Mesenchymal stem cell (in vitro differentiated cells and primary cell): ENCODE data around the gene KANTR.

Experiments
- DNase-seq: peaks from one replicate; pipeline ENCODE4 v3.0.0-alpha.2; 2013
- H2AFZ ChIP-seq: one replicate; pipeline ENCODE4 v1.6.1; 2013; ENCODE audit warnings: low read depth, mild to moderate bottlenecking, control low read depth, inconsistent platforms, low read length, moderate library complexity
- H2AK5ac ChIP-seq: 2 replicates; pipeline ENCODE4 v1.6.1; 2013; ENCODE audit warnings: low read length, moderate library complexity, mild to moderate bottlenecking, inconsistent platforms; ENCODE audit not compliant: severe bottlenecking
- H2BK120ac ChIP-seq: one replicate; pipeline ENCODE4 v1.6.1; 2013; ENCODE audit warnings: low read depth, mild to moderate bottlenecking, inconsistent platforms, low read length, moderate library complexity
- H2BK12ac ChIP-seq, 2 experiments: one replicate each; pipeline ENCODE4 v1.6.1; 2013; ENCODE audit warnings: inconsistent platforms in 2 of 2, low read length in 2 of 2, mild to moderate bottlenecking in 2 of 2, moderate library complexity in 2 of 2, control low read depth in 1 of 2
- H2BK15ac ChIP-seq: one replicate; pipeline ENCODE4 v1.6.1; 2013; ENCODE audit warnings: mild to moderate bottlenecking, low read depth, inconsistent platforms; ENCODE audit not compliant: poor library complexity, severe bottlenecking
- H2BK5ac ChIP-seq: 2 replicates; pipeline ENCODE4 v1.6.1; 2013; ENCODE audit warnings: low read depth, mild to moderate bottlenecking, low read length, control low read depth, inconsistent platforms; ENCODE audit not compliant: poor library complexity, severe bottlenecking
- H3K14ac ChIP-seq, 2 experiments: one replicate each; pipeline ENCODE4 v1.6.1; 2013; ENCODE audit warnings: inconsistent platforms in 2 of 2, low read length in 2 of 2, control low read depth in 1 of 2, mild to moderate bottlenecking in 1 of 2, moderate library complexity in 1 of 2
- H3K18ac ChIP-seq, 2 experiments: one replicate each; pipeline ENCODE4 v1.6.1; 2013; ENCODE audit warnings: inconsistent platforms in 2 of 2, low read length in 2 of 2, control low read depth in 1 of 2, low read depth in 1 of 2, mild to moderate bottlenecking in 1 of 2
- H3K23ac ChIP-seq, 2 experiments: one replicate each; pipeline ENCODE4 v1.6.1; 2013; ENCODE audit warnings: inconsistent platforms in 2 of 2, low read length in 2 of 2, mild to moderate bottlenecking in 2 of 2, moderate library complexity in 2 of 2, control low read depth in 1 of 2
- H3K27ac ChIP-seq: 2 replicates; pipeline ENCODE4 v1.5.1; 2013; ENCODE audit warnings: mild to moderate bottlenecking, moderate library complexity, low read length, control low read depth, inconsistent platforms; ENCODE audit not compliant: poor library complexity, severe bottlenecking
- H3K27me3 ChIP-seq, 2 experiments: 2 replicates each; pipeline versions ENCODE4 v1.6.1 to v1.7.0; 2013; ENCODE audit warnings: low read length in 2 of 2, mild to moderate bottlenecking in 2 of 2, moderate library complexity in 2 of 2, control low read depth in 1 of 2, inconsistent platforms in 1 of 2; ENCODE audit not compliant: control insufficient read depth in 1 of 2, insufficient read depth in 1 of 2
- H3K36me3 ChIP-seq, 2 experiments: 2 replicates each; pipeline versions ENCODE4 v1.6.1 to v1.7.0; 2013; ENCODE audit warnings: low read length in 2 of 2, control low read depth in 1 of 2, inconsistent platforms in 1 of 2, low read depth in 1 of 2, mild to moderate bottlenecking in 1 of 2; ENCODE audit not compliant: insufficient read depth in 2 of 2, control insufficient read depth in 1 of 2
- H3K4ac ChIP-seq, 2 experiments: one replicate each; pipeline ENCODE4 v1.6.1; 2013; ENCODE audit warnings: inconsistent platforms in 2 of 2, low read length in 2 of 2, mild to moderate bottlenecking in 2 of 2, moderate library complexity in 2 of 2, control low read depth in 1 of 2, low read depth in 1 of 2
- H3K4me1 ChIP-seq: 2 replicates; pipeline ENCODE4 v1.6.1; 2013; ENCODE audit warnings: low read depth, low read length, control low read depth; ENCODE audit not compliant: control insufficient read depth, insufficient read depth
- H3K4me2 ChIP-seq: 2 replicates; pipeline ENCODE4 v1.6.1; 2013; ENCODE audit warnings: low read length, mild to moderate bottlenecking, inconsistent platforms; ENCODE audit not compliant: poor library complexity, severe bottlenecking
- H3K4me3 ChIP-seq, 2 experiments: 2 replicates each; pipeline versions ENCODE4 v1.5.1 to v1.7.0; 2013; ENCODE audit warnings: low read length in 2 of 2, mild to moderate bottlenecking in 2 of 2, control low read depth in 1 of 2, low read depth in 1 of 2; ENCODE audit not compliant: insufficient read depth in 1 of 2
- H3K79me1 ChIP-seq: replicated peaks from 2 replicates; pipeline ENCODE4 v1.6.1; 2013; ENCODE audit warnings: mild to moderate bottlenecking, control low read depth, low read length, inconsistent platforms; ENCODE audit not compliant: poor library complexity, severe bottlenecking
- H3K9ac ChIP-seq: 2 replicates; pipeline ENCODE4 v1.7.0; 2013; ENCODE audit warnings: mild to moderate bottlenecking, low read length, moderate library complexity
- H3K9me3 ChIP-seq: 2 replicates; pipeline ENCODE4 v1.7.0; 2013; ENCODE audit warnings: mild to moderate bottlenecking, low read length; ENCODE audit not compliant: control insufficient read depth
- H4K8ac ChIP-seq: one replicate; pipeline ENCODE4 v1.6.1; 2013; ENCODE audit warnings: inconsistent platforms, mild to moderate bottlenecking, low read length, moderate library complexity
- H4K91ac ChIP-seq: one replicate; pipeline ENCODE4 v1.6.1; 2013; ENCODE audit warnings: mild to moderate bottlenecking, low read length, inconsistent platforms
- WGBS: methylation state at CpG from one replicate; pipeline ENCODE4 v1.1.7; 2013; ENCODE audit warnings: mixed read lengths; 5-methylcytosine and 5-hydroxymethylcytosine counted together

Gene KANTR

DNA sequence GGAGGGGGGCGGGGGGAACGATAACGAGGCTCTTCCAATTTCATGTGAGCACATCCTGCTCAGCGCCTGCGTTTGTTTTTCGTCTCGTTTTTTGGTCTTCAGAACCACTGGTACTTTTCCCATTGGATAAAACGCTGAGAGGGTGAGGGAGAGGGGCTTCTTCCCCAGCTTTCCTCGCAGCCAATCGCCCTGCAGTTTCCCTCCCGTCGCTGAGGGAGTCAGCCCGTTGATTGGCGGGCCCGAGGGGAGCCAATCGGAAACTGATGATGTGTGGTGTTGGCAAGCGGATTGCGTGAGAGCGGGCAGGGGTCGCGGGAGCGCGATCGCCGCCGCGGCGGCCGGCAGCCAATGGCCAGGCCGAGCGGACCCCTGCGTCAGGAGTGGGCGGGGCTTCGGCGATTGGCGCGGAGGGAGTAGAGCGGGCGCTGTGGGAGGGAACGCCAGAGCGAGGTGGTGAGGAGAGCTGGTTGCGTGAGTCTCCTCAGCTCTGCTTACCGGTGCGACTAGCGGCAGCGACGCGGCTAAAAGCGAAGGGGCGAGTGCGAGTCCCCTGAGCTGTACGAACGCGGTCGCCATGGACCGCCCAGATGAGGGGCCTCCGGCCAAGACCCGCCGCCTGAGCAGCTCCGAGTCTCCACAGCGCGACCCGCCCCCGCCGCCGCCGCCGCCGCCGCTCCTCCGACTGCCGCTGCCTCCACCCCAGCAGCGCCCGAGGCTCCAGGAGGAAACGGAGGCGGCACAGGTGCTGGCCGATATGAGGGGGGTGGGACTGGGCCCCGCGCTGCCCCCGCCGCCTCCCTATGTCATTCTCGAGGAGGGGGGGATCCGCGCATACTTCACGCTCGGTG is 11.8 kb upstream of the KANTR start, which contains the start of gene TSPYL2:
Gene TSPYL2, plus strand, starts transcription at position 443 of the 848 bp plus-strand sequence. Its CDS starts 132 bp downstream, at position 575.
- Histone ChIP-seq H3K23ac (no peak within 1 kb of the TSS), H2BK12ac (peak within 1 kb of the TSS in 1 of 2 experiments; percentile 78), H3K27ac (peak within 1 kb of the TSS; percentile 39), H2BK120ac (peak within 1 kb of the TSS; percentile 89), H3K27me3 (peaks cover 0 to 22% of the 10 kb centered on the region in 2 experiments), H3K79me1 (peaks cover 9% of the 10 kb centered on the region), H2AK5ac (no peak within 1 kb of the TSS), H4K91ac (peak within 1 kb of the TSS; percentile 68), H3K14ac (peak within 1 kb of the TSS in 1 of 2 experiments; percentile 88), H2BK5ac (no peak within 1 kb of the TSS), H3K4ac (peak within 1 kb of the TSS in 1 of 2 experiments; percentile 73), H3K4me3 (peak within 1 kb of the TSS; percentile 78 to 84), H2BK15ac (peak within 1 kb of the TSS; percentile 89), H3K36me3 (peaks cover 33 to 34% of the 10 kb centered on the region in 2 experiments), H3K9me3 (no peaks in the 10 kb centered on the region), H4K8ac (no peak within 1 kb of the TSS), H3K4me2 (peak within 1 kb of the TSS; percentile 81), H3K4me1 (peaks cover 12% of the 10 kb centered on the region), H2AFZ (no peak within 1 kb of the TSS), H3K9ac (peak within 1 kb of the TSS; percentile 85), H3K18ac (peak within 1 kb of the TSS; percentile 54 to 58)
- WGBS = 1% methylated on average over 29 of the region's 86 CpGs
- DNase-seq = peak; percentile 98

DNA sequence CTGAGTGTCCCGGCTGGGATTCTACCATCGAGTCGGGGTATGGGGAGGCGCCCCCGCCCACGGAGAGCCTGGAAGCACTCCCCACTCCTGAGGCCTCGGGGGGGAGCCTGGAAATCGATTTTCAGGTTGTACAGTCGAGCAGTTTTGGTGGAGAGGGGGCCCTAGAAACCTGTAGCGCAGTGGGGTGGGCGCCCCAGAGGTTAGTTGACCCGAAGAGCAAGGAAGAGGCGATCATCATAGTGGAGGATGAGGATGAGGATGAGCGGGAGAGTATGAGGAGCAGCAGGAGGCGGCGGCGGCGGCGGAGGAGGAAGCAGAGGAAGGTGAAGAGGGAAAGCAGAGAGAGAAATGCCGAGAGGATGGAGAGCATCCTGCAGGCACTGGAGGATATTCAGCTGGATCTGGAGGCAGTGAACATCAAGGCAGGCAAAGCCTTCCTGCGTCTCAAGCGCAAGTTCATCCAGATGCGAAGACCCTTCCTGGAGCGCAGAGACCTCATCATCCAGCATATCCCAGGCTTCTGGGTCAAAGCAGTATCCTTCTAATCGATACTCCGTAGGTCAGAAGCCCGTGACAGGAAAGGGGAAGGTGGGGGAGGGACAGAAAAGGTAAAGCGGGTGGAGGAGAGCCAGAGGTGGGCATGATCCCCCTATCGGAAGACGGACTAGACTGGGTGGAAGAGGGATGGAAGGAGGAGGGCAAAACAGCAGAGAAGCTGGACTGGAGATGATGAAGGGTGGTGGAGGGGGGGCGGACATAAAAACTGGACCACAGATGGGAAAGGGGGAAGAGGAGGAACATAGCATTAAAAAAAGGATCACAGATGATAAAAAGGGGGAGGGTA is 10.9 kb upstream of the KANTR start:
- H2AFZ ChIP-seq = no peak overlapping the region
- peaks cover 12% of the 10 kb centered on the region for H3K4me1 ChIP-seq
- H3K27ac ChIP-seq = no peak overlapping the region
- H3K14ac ChIP-seq = peak overlapping the region in 1 of 2 experiments; percentile 88
- 24% methylated on average over 26 of the region's 31 CpGs for WGBS
- peaks cover 33 to 40% of the 10 kb centered on the region in 2 experiments for H3K36me3 ChIP-seq
- H3K18ac ChIP-seq = peak overlapping the region; percentile 54 to 58
- H2BK5ac ChIP-seq = no peak overlapping the region
- no peak overlapping the region for H2BK120ac ChIP-seq
- no peak overlapping the region for H4K8ac ChIP-seq
- no peak overlapping the region for H2BK12ac ChIP-seq
- no peak overlapping the region for H3K23ac ChIP-seq
- H3K9ac ChIP-seq = peak overlapping the region; percentile 85
- peaks cover 0 to 27% of the 10 kb centered on the region in 2 experiments for H3K27me3 ChIP-seq
- peak overlapping the region; percentile 81 for H3K4me2 ChIP-seq
- no peak overlapping the region for H2BK15ac ChIP-seq
- H3K4ac ChIP-seq = no peak overlapping the region
- no peaks in the 10 kb centered on the region for H3K9me3 ChIP-seq
- H2AK5ac ChIP-seq = no peak overlapping the region
- H3K79me1 ChIP-seq = peaks cover 7% of the 10 kb centered on the region
- peak overlapping the region; percentile 78 to 84 for H3K4me3 ChIP-seq
- no peak overlapping the region for H4K91ac ChIP-seq
- DNase-seq = no peak

DNA sequence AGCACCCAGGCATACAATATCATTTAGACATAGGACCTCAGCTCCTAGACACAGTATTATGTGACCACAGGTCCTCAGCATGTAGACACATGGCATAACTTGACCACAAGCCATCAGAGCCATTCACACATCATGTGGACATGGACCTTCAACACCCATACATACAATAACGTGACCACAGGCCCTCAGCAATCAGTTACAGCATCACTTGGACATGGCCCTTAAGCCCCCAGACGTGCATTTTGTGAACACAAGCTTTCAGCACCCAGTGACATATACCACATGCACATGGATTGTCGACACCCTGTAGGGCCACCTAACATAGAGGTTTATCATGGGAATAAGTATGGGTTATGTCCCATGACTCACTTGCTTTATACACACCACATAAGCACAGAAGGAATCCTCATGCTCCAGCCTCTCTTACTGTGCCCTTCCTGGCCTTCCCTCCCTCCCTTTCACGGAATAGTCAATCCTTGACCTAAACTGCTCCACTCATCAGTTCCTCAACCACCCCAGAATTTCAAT is 9.8 kb upstream of the KANTR start:
- Histone ChIP-seq H4K91ac (no peak overlapping the region), H2BK120ac (no peak overlapping the region), H3K4ac (no peak overlapping the region), H3K4me3 (peak overlapping the region in 1 of 2 experiments; percentile 78), H3K4me2 (no peak overlapping the region), H3K4me1 (peaks cover 17% of the 10 kb centered on the region), H3K9me3 (no peaks in the 10 kb centered on the region), H2AFZ (no peak overlapping the region), H2AK5ac (no peak overlapping the region), H3K9ac (peak overlapping the region; percentile 85), H2BK5ac (no peak overlapping the region), H3K27ac (no peak overlapping the region), H2BK12ac (no peak overlapping the region), H4K8ac (no peak overlapping the region), H3K23ac (no peak overlapping the region), H3K27me3 (peaks cover 0 to 23% of the 10 kb centered on the region in 2 experiments), H3K18ac (no peak overlapping the region), H2BK15ac (no peak overlapping the region), H3K79me1 (peaks cover 7% of the 10 kb centered on the region), H3K36me3 (peaks cover 33 to 40% of the 10 kb centered on the region in 2 experiments), H3K14ac (no peak overlapping the region)
- DNase-seq = peak; percentile 47
- 89% methylated on average over 4 of the region's 4 CpGs for WGBS
